ENCODE measurements around the gene MKLN1.

GRCh38 chr7:131371411-131371810, 43.7 kb downstream of the MKLN1 start:
- no peak for TF ChIP-seq CTCF (IDR thresholded peaks at IDR 0.05)
- no peak for TF ChIP-seq POLR2A (IDR thresholded peaks at IDR 0.05)

Measured in esophagus squamous epithelium (tissue), 4 donors.